GM21619 (cell line): ENCODE measurements around the gene SDK2.

Experiments used
- ATAC-seq: cut with Tn5 transposase; IDR thresholded peaks from one replicate; pipeline ENCODE4 v1.9.1; 2021; ENCODE audit not compliant: unreplicated experiment

SDK2 gene

DNA sequence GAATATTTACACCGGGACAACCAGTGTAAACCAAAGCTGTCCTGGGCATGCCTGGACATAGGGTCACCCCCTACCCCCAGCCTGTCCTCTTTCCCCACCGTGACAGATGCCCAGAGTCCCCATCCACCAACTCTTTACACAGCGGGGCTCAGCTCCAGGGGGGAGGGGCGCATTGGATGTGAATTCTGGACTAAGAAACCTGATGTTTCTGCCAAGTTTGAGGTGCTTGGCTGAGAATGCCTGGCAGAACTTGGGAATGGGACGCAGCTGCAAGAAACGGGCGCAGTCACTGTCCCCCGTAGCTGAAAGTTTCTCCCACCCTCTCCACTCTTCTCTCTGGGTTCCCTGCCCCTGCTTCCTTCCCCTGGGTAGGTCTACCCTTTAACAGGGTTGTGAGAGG lies 264.4 kb downstream of the SDK2 start:
- no peak for ATAC-seq

DNA sequence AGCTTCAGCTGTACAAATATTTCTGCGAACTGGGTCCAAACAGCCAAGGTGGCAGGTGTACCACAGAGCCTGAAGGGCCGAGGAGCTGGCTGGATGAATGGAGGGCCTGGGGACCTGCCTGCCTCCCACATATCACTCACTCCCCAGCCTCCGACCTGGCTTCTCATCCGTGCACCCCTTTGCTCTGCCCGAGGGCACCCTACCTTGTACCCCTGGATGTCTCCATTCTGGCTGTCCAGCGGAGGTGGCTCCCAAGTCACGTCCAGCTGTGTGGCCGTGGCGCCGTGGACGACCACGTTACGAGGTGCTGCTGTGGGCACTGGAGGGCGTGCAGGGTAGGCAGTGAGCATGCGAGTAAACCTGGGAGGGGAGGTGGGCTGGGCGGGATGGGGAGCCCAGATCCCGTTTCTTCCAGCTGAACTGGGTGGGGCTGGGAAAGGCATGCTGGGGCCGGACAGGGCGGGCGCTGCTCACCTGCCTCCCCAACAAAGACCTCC lies 265.2 kb downstream of the SDK2 start:
- no peak for ATAC-seq

DNA sequence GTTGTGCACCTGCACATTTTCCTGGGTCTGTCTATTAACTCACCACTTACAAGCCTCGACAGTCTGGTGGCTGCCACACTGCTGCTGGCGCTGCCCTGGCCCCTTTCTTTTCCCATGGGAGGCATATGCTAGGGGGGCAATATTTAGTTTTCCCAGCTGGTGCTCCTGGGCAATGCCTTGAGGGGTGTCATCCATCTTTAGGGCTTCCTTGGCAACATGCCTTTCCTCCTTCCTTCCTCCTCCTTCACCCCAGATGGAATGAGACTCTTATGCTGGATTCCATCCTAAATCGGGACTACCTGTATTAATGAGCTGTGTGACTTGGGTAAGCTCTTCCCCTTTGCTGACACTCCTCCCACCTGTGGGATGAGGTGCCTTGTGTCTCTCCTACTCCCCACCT lies 267.6 kb downstream of the SDK2 start:
- no peak for ATAC-seq

DNA sequence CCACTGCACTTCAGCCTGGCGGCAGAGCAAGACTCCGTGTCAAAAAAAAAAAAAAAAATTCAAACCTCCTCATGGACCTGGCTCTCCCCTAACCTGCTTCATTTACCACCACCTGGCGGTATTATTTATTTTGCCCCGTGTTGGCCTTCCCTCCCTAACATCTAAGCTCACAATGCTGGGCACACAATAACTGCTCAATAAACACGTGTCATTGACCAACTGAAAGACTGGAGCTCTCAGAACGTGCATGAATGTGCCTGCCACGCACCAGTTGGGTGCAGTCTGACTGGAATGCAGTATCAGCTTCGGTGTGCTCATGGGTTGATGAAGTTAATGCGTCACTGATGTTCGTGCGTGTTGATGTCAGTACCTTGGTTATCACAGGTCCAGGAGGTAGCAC lies 268.1 kb downstream of the SDK2 start:
- no peak for ATAC-seq

DNA sequence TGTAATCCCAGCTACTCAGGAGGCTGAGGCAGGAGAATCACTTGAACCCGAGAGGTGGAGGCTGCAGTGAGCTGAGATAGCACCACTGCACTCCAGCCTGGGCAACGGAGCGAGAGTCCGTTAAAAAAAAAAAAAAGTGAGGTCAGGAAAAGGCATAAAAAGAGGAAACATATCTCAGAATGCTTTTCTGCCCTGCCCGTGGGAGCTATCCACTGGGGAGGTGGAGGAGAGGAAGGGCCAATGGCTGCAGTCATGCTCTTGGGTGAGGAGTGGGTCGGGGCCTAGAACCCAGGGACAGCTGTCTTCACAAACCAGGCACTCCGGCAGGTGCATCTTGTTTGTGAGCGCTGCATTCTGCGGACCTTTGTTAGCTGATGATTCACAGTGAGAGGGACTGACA lies 272.4 kb downstream of the SDK2 start:
- no peak for ATAC-seq

DNA sequence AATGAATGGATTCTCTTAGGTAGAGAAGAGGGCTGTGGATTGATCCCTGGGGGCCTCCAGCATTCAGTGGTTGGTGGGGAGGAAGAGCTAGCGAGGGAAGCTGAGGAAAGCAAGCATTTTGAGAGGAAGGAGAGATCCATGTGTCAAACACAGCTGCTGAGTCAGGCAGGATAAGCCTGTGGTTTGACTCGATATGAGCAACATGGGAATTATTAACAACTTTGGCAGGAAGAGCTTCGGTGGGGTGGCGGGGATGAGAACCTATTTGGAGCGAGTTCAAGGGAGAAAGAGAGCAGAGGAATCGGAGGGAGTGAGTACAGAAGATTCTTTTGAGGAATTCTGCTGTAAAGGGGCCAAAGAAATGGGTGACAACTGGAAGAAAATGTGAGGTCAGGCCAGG lies 273.0 kb downstream of the SDK2 start:
- no peak for ATAC-seq

DNA sequence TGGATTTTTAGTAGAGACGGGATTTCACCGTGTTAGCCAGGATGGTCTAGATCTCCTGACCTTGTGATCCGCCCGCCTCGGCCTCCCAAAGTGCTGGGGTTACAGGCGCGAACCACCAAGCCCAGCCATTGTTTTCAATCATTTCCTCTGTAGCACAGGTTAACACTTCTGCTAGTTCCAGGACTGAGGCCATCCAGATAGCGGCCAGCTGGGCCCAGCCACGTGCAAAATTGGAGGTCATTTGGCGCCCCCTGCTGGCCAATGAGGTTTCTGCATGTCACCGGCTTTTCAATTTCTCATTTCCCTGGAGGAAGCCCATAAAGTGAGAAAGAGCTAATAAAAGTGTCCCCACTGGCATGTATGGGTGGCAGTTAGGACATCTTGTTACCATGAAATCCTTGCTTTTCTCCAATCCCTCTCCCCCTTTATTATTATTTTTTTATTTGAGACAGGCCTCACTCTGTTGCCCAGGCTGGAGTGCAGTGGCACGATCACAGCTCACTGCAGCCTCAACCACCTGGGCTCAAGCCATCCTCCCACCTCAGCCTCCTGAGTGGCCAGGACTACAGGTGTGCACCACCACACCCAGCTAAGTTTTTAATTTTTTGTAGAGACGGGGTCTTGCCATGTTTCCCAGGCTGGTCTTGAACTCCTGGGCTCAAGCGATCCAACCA lies 274.3 kb downstream of the SDK2 start:
- ATAC-seq = peak; percentile 77

DNA sequence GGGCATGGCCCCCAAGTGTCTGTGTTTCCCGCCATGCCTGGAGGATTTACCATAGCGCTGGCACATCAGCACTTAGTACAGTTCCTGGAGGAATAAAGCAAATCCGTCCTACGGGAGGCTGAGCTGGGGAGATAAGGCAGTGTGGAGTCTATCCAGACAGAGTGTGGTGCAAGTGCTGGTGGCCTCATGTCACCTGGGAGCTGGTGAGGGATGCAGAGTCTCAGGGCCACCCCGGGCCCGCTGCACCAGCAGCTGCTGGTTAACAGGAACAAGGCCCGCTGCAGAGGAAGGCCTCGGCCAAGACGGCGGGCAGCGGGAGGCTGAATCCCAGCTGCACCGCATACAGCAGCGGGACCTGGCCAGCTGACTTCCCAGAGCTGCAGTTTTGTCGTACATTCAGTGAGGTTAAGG lies 275.1 kb downstream of the SDK2 start:
- no peak for ATAC-seq

DNA sequence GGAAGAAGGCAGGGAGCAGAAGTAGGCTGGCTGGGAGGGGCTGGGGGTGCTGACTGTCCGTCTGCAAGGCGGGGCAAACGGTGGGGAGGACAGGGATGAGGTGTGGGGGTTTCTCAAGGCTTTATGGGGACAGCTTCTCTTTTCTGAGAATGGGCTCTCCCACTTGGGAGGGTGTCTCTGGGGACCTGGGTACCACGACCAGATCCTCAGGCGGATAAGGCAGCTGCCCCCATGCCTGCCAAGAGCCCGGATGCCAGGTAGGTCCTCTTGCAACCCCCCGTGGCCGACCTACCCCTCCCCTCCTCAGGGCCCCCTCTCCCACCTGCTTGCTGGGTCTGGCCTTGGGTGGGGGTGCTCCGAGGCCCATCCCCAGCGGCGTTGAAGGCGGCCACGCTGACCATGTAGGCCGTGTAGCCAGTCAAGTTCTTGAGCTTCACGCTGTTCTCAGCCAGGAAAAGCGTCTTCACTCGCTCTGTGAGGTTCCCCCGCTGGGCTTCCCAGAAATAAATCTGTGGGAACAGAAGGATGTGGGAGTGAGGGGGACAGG lies 276.1 kb downstream of the SDK2 start:
- no peak for ATAC-seq

DNA sequence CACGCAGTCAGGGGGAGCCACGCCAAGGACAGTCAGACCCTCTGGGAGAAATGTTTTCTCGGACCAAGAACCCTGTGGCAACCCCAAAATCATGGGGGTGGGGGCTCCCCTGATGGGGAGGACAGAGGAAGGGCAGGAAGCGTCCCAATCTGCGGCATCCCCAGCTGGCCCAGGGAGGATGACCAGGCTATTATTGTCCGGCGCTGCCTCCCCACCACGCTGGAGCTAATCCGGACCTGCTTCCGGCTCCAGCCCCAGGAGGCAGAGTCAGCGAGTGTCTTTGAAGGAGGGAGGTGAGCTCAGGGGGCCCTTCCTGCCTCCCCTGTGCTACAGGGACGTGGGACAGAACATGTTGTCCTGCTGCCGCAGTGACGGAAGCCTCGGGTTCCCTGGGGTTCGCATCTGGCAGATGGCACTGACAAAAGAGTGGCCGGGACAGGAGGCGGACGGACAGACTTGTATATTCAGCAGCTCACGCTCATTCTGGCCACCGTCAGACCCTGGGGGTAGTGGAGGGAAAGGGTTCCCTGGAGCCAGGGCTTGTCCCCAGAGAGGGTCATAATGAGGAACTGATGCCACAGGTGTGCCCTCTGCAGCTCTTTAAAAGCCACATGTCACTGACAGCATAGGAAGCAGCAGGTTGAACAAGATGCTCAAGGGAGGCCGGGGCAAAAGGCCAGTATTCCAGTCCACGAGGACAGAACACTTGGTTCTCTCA lies 278.2 kb downstream of the SDK2 start:
- ATAC-seq = no peak

DNA sequence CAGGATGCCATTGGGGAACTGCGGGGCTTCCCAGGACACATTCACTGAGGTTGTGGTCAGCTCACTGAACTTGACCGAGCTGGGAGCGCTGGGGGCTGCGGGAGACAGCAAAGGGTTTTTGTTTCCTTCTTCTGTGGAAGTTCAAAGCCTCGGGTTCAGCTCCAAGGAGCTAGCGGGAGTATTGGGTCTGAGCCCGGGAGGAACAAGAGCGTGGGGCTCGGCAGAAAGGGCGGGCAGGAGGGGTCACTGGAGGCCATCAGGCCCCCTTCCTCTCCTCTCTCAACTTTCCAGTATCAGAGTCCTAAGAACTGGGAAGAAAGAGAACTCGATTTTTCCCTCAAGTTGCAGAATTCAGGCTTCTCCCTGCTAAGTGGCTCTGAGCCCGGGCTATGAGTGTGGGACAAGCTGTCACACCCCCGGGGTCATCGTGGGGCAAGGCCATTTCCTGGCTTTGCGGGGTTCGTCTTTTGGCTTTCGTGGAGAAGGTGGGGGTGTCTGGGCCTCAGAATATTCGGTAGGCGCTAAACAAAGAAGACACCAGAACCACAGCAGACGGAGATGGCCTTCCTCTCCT lies 278.9 kb downstream of the SDK2 start:
- ATAC-seq = no peak

DNA sequence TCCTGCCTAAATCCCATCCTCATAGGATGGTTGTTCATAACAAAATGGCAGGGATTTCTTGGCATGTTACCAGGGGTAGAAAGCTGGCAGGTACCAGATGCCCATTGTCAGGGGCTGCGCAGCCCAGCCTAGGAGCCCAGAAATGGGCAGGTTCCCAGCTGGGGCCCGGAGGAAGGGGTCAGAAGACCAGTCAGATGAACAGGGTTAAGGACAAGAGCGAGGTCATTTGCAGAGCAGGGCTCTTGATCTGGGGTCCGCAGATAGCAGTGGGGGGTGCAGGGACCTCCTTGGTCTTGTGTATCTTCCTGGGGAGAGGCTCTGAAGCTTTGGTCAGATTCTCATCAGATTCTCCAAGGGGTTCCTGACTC lies 280.1 kb downstream of the SDK2 start:
- ATAC-seq = no peak

DNA sequence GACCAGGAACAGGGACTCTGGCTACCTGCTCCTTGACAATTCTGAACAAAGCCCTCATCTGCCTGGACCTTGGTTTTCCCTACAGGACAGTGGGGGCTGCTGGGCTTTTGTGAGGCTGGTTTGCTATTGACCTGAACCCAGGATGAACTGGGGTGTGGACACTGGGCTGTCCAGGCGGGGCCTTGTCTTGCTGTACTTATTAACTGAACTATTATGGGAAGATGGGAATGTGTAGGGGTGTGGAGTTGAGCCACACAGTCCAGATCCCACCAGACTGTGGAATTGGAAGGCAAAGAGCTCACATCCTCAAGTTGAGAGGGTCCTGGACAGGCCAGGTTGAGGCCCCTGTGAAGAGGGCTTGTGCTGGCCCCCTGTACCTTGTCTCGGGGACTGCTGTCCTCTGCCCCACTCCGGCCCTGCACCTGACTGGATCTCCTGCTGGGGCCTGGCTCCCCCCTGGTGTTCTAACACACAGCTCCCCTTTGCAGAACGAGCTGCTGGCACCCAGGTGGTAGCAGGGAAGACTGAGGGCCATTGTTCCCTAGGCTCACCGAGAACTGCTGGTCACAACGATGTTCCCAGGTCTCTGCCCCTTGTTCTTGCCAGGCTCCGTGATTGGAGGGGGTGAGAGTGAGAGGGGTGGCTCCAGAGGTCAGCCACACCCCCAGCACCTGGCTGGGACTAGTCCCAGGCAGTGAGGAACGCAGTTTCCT lies 280.6 kb downstream of the SDK2 start:
- no peak for ATAC-seq

DNA sequence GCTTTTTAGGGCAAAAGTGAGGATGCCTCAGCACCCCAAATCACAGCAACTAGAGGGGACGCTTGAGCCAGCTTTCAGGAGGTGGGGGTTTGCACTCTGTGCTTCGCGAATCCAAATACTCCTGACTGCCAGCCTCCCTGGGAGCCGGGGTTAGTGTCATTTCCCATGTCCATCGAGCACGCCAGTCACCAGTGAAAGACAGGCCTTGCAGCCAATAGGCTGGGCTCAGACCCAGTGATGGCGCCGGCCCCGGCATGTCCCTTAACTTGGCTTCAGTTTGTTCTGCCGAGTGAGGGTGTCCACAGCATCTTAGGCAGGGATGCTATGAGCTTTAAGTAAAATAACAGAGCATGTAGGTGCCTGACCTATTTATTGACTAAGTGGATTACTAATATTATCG lies 281.5 kb downstream of the SDK2 start:
- ATAC-seq = no peak

DNA sequence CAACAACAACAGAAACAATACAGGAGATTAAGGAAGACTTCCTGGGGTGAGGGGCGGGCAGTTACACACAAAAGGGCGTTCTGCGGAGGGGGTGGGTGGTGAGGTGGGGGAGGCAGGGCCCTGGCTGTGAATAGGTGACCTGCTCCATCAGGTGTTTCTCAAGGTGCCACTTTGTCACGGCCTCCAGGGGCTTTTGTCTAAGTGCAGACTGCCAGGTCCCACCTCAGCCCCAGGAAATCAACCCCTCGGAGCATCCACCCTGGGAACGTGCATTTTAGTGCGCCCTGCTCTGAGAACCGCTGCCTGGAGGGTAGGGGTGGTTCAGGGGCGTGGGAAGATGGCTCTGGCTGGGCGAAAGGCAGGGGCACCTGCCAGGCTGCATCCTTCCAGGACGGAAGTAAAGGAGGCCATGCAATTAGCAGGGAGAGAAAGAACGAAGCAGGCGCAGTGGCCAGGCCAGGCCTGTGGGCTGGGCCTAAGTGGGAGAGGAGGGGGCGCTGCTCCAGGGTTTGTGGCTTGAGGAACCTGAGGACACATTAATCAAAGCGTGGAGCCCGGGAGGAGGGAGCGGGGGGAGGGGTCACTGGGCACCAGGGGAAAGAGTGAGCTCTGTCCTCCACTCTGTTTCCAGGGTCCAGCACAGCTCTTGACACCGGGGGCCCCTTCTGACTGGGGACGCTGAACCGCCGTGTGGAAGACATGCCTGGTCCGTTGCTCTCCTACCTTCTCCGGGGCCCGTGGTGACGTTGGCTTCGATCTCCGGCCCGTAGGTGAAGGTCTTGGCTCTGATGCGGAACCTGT lies 283.1 kb downstream of the SDK2 start:
- ATAC-seq = no peak

DNA sequence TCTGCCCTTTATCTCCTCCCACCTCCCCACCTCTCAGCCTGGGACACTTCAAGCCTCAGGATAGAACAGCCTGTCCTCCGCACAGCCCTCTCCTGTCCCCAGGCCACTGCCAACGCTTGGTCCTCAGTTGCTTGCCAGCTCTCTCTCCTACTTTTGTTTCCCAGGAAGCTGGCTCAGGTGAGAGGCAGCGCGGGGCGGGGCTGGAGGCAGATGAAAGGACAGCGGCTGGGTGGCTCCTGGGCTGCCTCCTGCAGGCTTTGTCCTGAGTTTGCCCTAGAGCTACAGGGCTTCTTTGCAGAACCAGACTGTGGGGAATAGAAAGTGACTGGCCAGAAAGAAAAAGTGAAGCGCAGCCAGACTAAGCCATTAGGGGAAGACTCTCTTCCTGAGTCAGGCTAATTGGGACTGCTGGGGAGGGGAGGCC lies 284.2 kb downstream of the SDK2 start:
- no peak for ATAC-seq

DNA sequence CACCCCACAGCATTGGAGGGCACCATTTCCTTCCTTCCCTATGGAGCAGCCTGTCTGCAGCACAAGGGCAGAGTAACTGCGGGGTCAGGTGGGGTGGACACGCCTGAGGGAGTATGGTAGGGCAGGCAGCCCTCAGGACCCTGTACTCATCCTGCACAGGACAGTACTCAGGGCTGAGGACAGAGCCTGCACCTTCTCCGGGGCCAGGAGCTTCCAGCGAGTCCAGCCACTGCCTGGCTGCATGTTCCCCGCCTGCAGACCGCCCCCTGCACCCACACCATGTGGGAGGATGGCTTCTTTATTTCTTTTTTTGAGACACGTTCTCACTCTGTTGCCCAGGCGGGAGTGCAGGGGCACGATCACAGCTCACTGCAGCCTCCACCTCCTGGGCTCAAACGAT lies 284.9 kb downstream of the SDK2 start:
- no peak for ATAC-seq

DNA sequence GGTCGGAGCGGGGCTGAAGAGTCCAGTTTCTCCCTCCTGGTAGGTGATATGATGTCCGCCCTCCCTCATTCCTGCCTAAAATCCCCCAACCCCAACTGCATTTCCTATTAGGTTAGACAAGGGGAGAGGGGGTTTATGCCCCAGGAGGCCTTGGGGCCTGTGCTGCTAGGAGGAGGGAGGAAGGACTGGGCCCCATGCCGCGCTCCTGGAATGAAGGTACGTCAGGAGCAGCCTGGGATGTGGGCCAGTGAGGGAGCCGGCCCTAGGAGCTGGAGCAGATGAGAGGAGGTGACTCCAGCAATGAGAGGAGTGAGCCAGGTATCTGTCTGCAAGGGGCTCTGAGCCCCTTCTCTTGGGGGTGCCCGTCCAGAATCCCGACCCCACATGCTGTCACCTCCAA lies 285.6 kb downstream of the SDK2 start:
- no peak for ATAC-seq

DNA sequence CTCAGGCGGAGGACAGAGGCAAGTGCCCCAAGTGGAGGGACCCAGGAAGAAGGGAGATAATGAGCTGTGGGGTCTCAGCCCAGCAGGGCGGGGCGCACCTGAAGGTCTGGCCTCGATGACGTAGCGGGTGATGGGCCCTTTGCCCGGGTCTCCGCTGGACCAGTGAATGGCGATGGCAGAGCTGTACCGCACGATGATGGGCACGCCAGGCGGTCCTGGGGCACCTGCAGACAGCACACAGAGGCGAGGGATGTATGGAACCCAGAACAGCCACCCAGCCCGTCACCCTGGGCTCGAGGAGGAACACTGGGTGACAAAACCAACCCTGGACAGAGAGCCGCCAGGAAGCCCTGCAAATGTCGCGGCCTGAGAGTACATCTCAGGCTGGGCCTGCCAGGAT lies 286.3 kb downstream of the SDK2 start:
- ATAC-seq = no peak

DNA sequence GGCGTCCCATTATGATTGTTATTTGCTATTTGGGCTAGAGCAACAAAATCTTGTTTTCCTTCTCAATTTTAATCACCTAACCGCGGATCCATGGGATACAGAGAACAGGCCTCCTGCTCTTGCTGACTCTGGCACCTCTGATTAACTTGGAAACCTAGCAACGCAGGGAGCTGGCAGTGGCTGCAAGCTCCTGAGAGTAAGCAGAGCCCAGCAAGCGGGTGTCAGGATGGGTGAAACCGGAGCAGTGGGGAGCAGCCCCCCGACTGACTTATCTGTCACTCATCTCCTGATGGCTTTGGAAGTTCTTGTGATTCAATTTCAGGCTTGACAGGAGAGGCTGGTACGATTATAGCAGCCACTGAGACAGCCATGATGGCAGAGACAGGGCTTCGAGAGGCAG lies 286.9 kb downstream of the SDK2 start:
- ATAC-seq = no peak
